ENCODE data around the gene SYTL2.

GRCh38 chr11:85759915-85760314 is 51.0 kb downstream of the SYTL2 start:
- TF ChIP-seq CTCF (IDR thresholded peaks at IDR 0.05) (no peak), POLR2A (IDR thresholded peaks at IDR 0.05) (no peak), EP300 (IDR thresholded peaks at IDR 0.05; ENCODE audit: low read depth) (no peak)
